Measurements from ENCODE around the gene GP1BA. TPM values are rescaled to one million over a fixed set of nuclear protein-coding genes. Genes with fewer than 3 reads are reported as not detected.

The GP1BA gene
- total RNA-seq, 2 donors from 2014 or later = 0.13 to 0.15 TPM

Small RNA genes lying within 50 kb of the gene (microRNA-seq; reads per million reads assigned to microRNA genes)
- 0 to 0.60 reads per million in 2 donors for gene MIR6864
- gene MIR6865 = 0 to 0.54 reads per million in 2 donors

Other genes starting within 250 kb of the GP1BA start
- gene PELP1, start 228.1 kb upstream of the GP1BA start, total RNA-seq = 10 to 100 TPM; 36.4 to 38.7 TPM
- 10 to 100 TPM; 30.7 to 43.5 TPM for gene ARRB2, start 221.6 kb upstream of the GP1BA start, total RNA-seq
- 10 to 100 TPM; 16.9 to 17.6 TPM for gene MED11, start 200.8 kb upstream of the GP1BA start, total RNA-seq
- gene ZMYND15, start 192.4 kb upstream of the GP1BA start, total RNA-seq = under 1 TPM; 0.21 to 0.39 TPM
- gene CXCL16, start 192.3 kb upstream of the GP1BA start, total RNA-seq = 1 to 10 TPM; 6.5 to 8.2 TPM
- not detected for gene TM4SF5, start 160.4 kb upstream of the GP1BA start, total RNA-seq
- 1 to 10 TPM in 1 of 2 donors, under 1 TPM in 1; 0.81 to 1.1 TPM for gene VMO1, start 145.9 kb upstream of the GP1BA start, total RNA-seq
- not detected for gene GLTPD2, start 143.3 kb upstream of the GP1BA start, total RNA-seq
- gene PSMB6, start 136.1 kb upstream of the GP1BA start, total RNA-seq = 100 to 1,000 TPM; 145 to 147 TPM
- 10 to 100 TPM; 14.7 to 14.9 TPM for gene PLD2, start 125.1 kb upstream of the GP1BA start, total RNA-seq
- gene MINK1, start 98.9 kb upstream of the GP1BA start, total RNA-seq = 10 to 100 TPM; 40.1 to 42.2 TPM
- 1 to 10 TPM; 1.3 to 2.3 TPM for gene C17orf107, start 32.7 kb upstream of the GP1BA start, total RNA-seq
- gene CHRNE, start 29.2 kb upstream of the GP1BA start, total RNA-seq = 100 to 1,000 TPM in 1 of 2 donors, 10 to 100 TPM in 1; 36.8 to 118 TPM
- gene SLC25A11, start 7.8 kb downstream of the GP1BA start, total RNA-seq = 100 to 1,000 TPM; 166 to 175 TPM
- 10 to 100 TPM; 76.2 to 95.6 TPM for gene RNF167, start 8.0 kb downstream of the GP1BA start, total RNA-seq
- 100 to 1,000 TPM; 254 to 303 TPM for gene PFN1, start 16.3 kb downstream of the GP1BA start, total RNA-seq
- gene ENO3, start 18.8 kb downstream of the GP1BA start, total RNA-seq = 100 to 1,000 TPM; 149 to 228 TPM
- 100 to 1,000 TPM; 113 to 128 TPM for gene SPAG7, start 35.5 kb downstream of the GP1BA start, total RNA-seq
- gene CAMTA2, start 55.4 kb downstream of the GP1BA start, total RNA-seq = 10 to 100 TPM; 35.5 to 46.1 TPM
- 1 to 10 TPM; 1.8 to 2.6 TPM for gene INCA1, start 65.2 kb downstream of the GP1BA start, total RNA-seq
- gene KIF1C, start 65.7 kb downstream of the GP1BA start, total RNA-seq = 100 to 1,000 TPM; 405 to 447 TPM
- gene SLC52A1, start 103.1 kb downstream of the GP1BA start, total RNA-seq = under 1 TPM in 1 of 2 donors, not detected in 1; 0.10 TPM
- gene ZFP3, start 146.2 kb downstream of the GP1BA start, total RNA-seq = 10 to 100 TPM in 1 of 2 donors, 1 to 10 TPM in 1; 8.6 to 12.5 TPM
- 1 to 10 TPM; 5.1 to 5.7 TPM for gene ZNF232, start 179.6 kb downstream of the GP1BA start, total RNA-seq
- gene USP6, start 183.8 kb downstream of the GP1BA start, total RNA-seq = under 1 TPM; 0.06 to 0.16 TPM